Measurements from ENCODE around the gene PSRC1.

DNA sequence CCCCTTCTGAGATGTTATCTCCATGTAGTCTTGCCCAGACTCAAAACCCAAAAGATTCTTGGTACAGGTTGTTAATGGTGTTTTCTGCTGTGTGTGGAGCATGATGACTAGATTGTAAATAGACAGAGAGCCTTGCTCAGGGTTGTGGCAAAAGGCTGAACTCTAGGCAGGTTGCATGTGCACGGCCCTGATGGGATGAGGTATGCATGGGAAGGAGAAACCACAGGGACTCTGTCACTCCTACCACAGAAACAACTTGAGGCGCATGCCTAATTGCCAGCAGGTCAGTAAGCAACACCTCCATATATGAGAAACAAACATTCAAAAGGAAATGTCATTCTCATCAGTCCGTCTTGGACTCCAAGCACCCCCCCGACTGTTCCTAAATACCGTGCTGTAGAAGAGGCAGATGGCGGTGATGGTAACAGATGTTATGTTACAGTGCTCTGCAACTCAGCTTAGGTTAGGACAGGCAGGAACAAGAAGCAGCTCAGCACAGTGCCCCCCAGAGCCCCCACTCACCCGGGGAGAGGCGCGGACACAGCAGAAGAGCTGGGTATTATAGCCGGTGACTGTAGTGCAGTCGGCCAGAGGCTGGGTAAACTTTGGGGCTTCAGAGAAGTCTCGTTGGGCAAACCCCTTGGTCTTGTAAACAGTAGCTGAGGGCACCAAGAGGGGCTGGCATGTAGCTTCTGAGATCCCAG lies 12.9 kb upstream of the PSRC1 start:
- TF ChIP-seq, protein P1, sequence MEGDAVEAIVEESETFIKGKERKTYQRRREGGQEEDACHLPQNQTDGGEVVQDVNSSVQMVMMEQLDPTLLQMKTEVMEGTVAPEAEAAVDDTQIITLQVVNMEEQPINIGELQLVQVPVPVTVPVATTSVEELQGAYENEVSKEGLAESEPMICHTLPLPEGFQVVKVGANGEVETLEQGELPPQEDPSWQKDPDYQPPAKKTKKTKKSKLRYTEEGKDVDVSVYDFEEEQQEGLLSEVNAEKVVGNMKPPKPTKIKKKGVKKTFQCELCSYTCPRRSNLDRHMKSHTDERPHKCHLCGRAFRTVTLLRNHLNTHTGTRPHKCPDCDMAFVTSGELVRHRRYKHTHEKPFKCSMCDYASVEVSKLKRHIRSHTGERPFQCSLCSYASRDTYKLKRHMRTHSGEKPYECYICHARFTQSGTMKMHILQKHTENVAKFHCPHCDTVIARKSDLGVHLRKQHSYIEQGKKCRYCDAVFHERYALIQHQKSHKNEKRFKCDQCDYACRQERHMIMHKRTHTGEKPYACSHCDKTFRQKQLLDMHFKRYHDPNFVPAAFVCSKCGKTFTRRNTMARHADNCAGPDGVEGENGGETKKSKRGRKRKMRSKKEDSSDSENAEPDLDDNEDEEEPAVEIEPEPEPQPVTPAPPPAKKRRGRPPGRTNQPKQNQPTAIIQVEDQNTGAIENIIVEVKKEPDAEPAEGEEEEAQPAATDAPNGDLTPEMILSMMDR (IDR thresholded peaks at IDR 0.05): no peak
- TF ChIP-seq POLR2A (IDR thresholded peaks at IDR 0.05; ENCODE audit: low read depth): no peak
